Keratinocyte (primary cell): ENCODE results near the gene PARPBP. TPM values are rescaled to one million over a fixed set of nuclear protein-coding genes. Genes with fewer than 3 reads are reported as not detected.
"Not testable (repeated sequence)": the region's sequence is repeated elsewhere in the genome, so short reads cannot be mapped to it uniquely, and the experiment has no call there.

Source experiments
- DNase-seq: peaks from one replicate; pipeline ENCODE4 v3.0.0-alpha.2; 2011; ENCODE audit warnings: low read depth, missing footprints, low spot score
- FAIRE-seq: peaks from 2 replicates; lab custom pipeline; 2011; peaks lifted over from hg19 to GRCh38; lab: Jason Lieb, UNC
- H2AFZ ChIP-seq: 2 replicates; pipeline ENCODE4 v1.6.0; 2012; ENCODE audit warnings: low read length, control low read depth, inconsistent platforms; ENCODE audit not compliant: control insufficient read depth
- H3K27ac ChIP-seq: 2 replicates; pipeline ENCODE4 v1.5.1; 2011; ENCODE audit warnings: low read length; ENCODE audit not compliant: control insufficient read depth, insufficient read depth
- H3K27me3 ChIP-seq: 3 replicates; pipeline ENCODE4 v1.6.0; 2011; ENCODE audit warnings: low read length; ENCODE audit not compliant: control insufficient read depth, insufficient read depth; ENCODE audit errors: extremely low read depth
- H3K36me3 ChIP-seq, 2 experiments: 2 replicates in 1 of 2; 3 replicates in 1 of 2; pipeline ENCODE4 v1.5.1; 2011; ENCODE audit warnings: low read length in 2 of 2, mild to moderate bottlenecking in 1 of 2; ENCODE audit not compliant: control insufficient read depth in 2 of 2, insufficient read depth in 2 of 2; ENCODE audit errors: extremely low read depth in 1 of 2
- H3K4me1 ChIP-seq: 3 replicates; pipeline ENCODE4 v1.5.1; 2011; ENCODE audit warnings: low read length; ENCODE audit not compliant: control insufficient read depth, insufficient read depth; ENCODE audit errors: extremely low read depth
- H3K4me2 ChIP-seq: 3 replicates; pipeline ENCODE4 v1.6.0; 2011; ENCODE audit warnings: low read depth, low read length; ENCODE audit not compliant: control insufficient read depth, insufficient read depth; ENCODE audit errors: extremely low read depth
- H3K4me3 ChIP-seq, 3 experiments: fragments of 200-600 bp in 1 of 3; sonication (generic) in 1 of 3; 2 replicates in 2 of 3; 3 replicates in 1 of 3; pipeline ENCODE4 v1.5.1; 2011 to 2016; ENCODE audit warnings: low read length in 3 of 3, mild to moderate bottlenecking in 3 of 3, control low read depth in 2 of 3, inconsistent platforms in 1 of 3, low read depth in 1 of 3, mixed read lengths in 1 of 3, mixed run types in 1 of 3, moderate library complexity in 1 of 3; ENCODE audit not compliant: control insufficient read depth in 2 of 3, insufficient read depth in 2 of 3; ENCODE audit errors: extremely low read depth in 1 of 3
- H3K79me2 ChIP-seq: 2 replicates; pipeline ENCODE4 v1.6.0; 2012; ENCODE audit warnings: low read length; ENCODE audit not compliant: control insufficient read depth, insufficient read depth
- H3K9ac ChIP-seq: 3 replicates; pipeline ENCODE4 v1.6.0; 2011; ENCODE audit warnings: low read length; ENCODE audit not compliant: control insufficient read depth, insufficient read depth; ENCODE audit errors: extremely low read depth
- H3K9me1 ChIP-seq: 3 replicates; pipeline ENCODE4 v1.6.0; 2011; ENCODE audit warnings: low read length; ENCODE audit not compliant: control insufficient read depth, insufficient read depth; ENCODE audit errors: extremely low read depth
- H3K9me3 ChIP-seq: 2 replicates; pipeline ENCODE4 v1.5.1; 2012; ENCODE audit warnings: low read depth, low read length; ENCODE audit not compliant: control insufficient read depth
- H4K20me1 ChIP-seq: 3 replicates; pipeline ENCODE4 v1.6.0; 2011; ENCODE audit warnings: low read length; ENCODE audit not compliant: control insufficient read depth, insufficient read depth; ENCODE audit errors: extremely low read depth
- dilution Hi-C: fragments of 300-500 bp; cut with MboI; formaldehyde crosslinking; loops from one replicate; pipeline ENCODE4 v1.7.0; 2020; ENCODE audit warnings: low sequenced_read_pairs; ENCODE audit not compliant: extremely low pct_ligation_motif_present
- polyA plus RNA-seq, 5 experiments: library from polyadenylated mRNA; depleted of rRNA in 3 of 5; stranded (reverse) in 3 of 5; stranded (forward) in 1 of 5; unstranded in 1 of 5; fragments of >200 nt; gene quantifications; 1 replicate in 1 of 5; 2 replicates in 3 of 5; 3 replicates in 1 of 5; pipeline versions ENCODE4 v1.2.1 to v1.2.3, GENCODE V29; 2011 to 2012; ENCODE audit warnings: missing spikeins in 2 of 5, low read depth in 1 of 5, low replicate concordance in 1 of 5

PARPBP gene
- polyA plus RNA-seq, 1 donor (not counting 4 experiments of a cell fraction or from before 2014, with no cell fraction given) = 9.1 TPM

- H3K9ac ChIP-seq, H2AFZ ChIP-seq, H3K4me3 ChIP-seq, H4K20me1 ChIP-seq, H3K36me3 ChIP-seq, H3K27me3 ChIP-seq, H3K79me2 ChIP-seq, H3K9me3 ChIP-seq, FAIRE-seq, DNase-seq, H3K9me1 ChIP-seq, H3K27ac ChIP-seq, dilution Hi-C loops, H3K4me1 ChIP-seq, H3K4me2 ChIP-seq: not testable (repeated sequence)
Observed at GRCh38 chr12:102131442-102131841, 11.5 kb downstream of the PARPBP start.

DNA sequence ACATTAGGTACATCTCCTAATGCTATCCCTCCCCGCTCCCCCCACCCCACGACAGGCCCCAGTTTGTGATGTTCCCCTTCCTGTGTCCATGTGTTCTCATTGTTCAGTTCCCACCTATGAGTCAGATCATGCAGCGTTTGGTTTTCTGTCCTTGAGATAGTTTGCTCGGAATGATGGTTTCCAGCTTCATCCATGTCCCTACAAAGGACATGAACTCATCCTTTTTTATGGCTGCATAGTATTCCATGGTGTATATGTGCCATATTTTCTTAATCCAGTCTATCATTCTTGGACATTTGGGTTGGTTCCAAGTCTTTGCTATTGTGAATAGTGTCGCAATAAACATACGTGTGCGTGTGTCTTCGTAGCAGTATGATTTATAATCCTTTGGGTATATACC, 17.6 kb downstream of the PARPBP start:
- H4K20me1 ChIP-seq, DNase-seq, H3K4me3 ChIP-seq, H3K4me2 ChIP-seq, H3K27me3 ChIP-seq, FAIRE-seq, H3K27ac ChIP-seq, H3K9me3 ChIP-seq, H3K36me3 ChIP-seq, H2AFZ ChIP-seq, H3K4me1 ChIP-seq, H3K9me1 ChIP-seq, H3K9ac ChIP-seq, dilution Hi-C loops, H3K79me2 ChIP-seq: not testable (repeated sequence)

- H3K4me1 ChIP-seq, H4K20me1 ChIP-seq, H3K9me3 ChIP-seq, dilution Hi-C loops, FAIRE-seq, H3K27me3 ChIP-seq, H3K9me1 ChIP-seq, H3K79me2 ChIP-seq, DNase-seq, H2AFZ ChIP-seq, H3K9ac ChIP-seq, H3K4me2 ChIP-seq, H3K27ac ChIP-seq, H3K4me3 ChIP-seq, H3K36me3 ChIP-seq: not testable (repeated sequence)
Observed at GRCh38 chr12:102142866-102143373, 22.9 kb downstream of the PARPBP start.
